GM21717 (cell line): ENCODE measurements around the gene ANKEF1.
"Not testable (repeated sequence)": the region's sequence is repeated elsewhere in the genome, so short reads cannot be mapped to it uniquely, and the experiment has no call there.

Experiments used
- ATAC-seq: cut with Tn5 transposase; IDR thresholded peaks from one replicate; pipeline ENCODE4 v1.9.1; 2021; ENCODE audit warnings: mild to moderate bottlenecking, moderate library complexity; ENCODE audit not compliant: unreplicated experiment

Gene ANKEF1

DNA sequence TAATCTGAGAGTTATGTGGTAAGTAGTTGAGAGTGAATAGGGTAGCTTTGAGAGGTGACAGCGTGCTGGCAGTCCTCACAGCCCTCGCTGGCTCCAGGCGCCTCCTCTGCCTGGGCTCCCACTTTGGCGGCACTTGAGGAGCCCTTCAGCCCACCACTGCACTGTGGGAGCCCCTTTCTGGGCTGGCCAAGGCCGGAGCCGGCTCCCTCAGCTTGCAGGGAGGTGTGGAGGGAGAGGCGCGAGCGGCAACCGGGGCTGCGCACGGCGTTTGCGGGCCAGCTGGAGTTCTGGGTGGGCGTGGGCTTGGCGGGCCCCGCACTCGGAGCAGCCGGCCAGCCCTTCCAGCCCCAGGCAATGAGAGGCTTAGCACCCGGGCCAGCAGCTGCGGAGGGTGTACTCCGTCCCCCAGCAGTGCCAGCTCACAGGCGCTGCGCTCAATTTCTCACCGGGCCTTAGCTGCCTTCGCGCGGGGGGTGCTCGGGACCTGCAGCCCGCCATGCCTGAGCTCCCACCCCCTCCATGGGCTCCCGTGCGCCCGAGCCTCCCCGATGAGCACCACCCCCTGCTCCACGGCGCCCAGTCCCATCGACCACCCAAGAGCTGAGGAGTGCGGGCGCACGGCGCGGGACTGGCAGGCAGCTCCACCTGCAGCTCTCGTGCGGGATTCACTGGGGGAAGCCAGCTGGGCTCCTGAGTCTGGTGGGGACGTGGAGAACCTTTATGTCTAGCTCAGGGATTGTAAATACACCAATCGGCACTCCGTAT lies 3.2 kb upstream of the ANKEF1 start:
- ATAC-seq = not testable (repeated sequence)

GRCh38 chr20:10032269-10032668 lies 2.5 kb upstream of the ANKEF1 start:
- not testable (repeated sequence) for ATAC-seq

DNA sequence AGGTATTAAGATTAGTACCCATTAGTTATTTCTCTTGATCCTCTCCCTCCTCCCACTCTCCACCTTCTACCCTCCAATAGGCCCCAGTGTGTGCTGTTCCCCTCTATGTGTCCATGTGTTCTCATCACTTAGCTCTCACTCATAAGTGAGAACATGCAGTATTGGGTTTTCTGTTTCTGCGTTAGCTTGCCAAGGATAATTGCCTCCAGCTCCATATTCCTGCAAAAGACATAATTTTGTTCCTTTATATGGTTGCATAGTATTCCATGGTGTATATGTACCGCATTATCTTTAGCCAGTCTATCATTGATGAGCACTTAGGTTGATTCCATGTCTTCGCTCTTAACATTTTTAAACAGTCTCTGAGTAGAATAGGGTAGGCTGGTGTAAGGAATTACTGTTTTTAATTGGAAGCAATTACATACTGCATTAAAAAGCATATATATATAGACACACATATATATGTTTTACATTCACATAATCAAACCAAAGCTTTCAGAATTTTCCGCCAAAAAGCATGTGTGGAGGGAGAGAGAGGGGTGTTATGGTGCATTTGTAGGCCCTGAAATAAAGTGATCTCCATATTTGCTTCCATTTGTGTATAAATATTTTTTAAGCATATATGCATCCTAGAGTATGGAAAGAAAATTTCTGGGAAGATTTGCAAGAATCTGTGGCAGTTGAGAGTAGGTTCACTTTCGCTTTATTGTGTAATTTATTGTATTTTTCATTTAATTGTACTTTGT lies 709 bp upstream of the ANKEF1 start:
- no peak for ATAC-seq

DNA sequence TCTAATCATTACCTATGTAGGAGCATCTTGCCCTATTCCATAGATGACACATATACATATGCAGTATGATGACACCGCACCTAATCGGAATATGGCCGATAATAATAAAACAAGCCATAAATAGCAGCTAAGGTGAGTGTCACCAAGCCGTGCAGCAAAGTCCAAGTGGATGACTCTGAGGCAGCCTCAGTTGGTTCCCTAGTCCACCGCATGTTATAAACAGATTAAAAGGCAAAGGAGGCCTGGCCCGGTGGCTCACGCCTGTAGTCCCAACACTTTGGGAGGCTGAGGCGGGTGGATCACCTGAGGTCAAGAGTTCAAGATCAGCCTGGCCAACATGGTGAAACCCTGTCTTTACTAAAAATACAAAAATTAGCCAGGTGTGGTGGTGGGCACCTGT lies 1.5 kb downstream of the ANKEF1 start:
- ATAC-seq = not testable (repeated sequence)

DNA sequence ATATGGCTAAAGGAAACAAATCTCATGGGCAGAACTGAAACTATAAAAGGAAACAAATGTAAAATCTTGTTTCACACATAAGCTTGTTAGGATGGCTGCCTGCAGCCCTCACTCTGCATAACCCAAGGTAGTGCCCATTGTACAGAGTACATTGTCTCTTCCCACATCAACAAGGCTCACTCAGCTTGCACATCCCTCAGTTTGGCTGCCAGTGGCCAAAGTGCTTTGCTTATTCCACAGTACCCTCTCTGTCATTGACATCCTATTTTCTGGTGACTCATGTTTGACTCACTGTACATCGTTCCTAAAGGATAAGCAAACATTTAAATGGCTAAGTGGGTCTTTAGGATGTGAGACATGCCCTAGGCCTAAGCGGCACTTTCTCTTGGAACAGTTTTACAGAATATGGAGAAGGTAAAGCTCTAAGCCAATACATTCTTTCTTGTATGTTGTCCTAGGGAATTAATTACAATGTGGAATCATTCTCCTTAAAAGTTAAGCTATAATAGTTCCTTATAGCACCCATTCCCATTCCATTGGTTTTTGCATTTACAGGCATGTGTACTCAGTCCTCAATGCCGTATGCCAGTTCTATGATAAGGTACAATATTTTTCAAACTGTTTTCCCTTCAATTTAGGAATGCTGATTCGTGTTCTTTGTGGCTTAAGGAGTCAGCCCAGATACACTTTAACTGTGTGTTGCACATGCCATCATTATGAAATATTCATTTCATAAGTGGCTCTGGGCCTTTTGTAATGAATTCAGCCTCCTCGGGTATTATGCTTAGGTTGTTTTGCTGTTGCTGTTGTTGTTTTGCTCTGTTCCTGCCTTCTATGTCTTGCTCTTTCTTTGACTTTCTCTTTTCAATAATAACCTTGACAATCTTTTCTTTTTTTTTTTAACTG lies 5.5 kb downstream of the ANKEF1 start:
- no peak for ATAC-seq

- ATAC-seq = no peak
Observed at GRCh38 chr20:10042086-10042485, 7.3 kb downstream of the ANKEF1 start.

GRCh38 chr20:10047427-10047826 lies 12.6 kb downstream of the ANKEF1 start:
- no peak for ATAC-seq

- no peak for ATAC-seq
Observed at GRCh38 chr20:10051185-10051584, 16.4 kb downstream of the ANKEF1 start.

- no peak for ATAC-seq
Observed at GRCh38 chr20:10059006-10059405, 24.2 kb downstream of the ANKEF1 start.

DNA sequence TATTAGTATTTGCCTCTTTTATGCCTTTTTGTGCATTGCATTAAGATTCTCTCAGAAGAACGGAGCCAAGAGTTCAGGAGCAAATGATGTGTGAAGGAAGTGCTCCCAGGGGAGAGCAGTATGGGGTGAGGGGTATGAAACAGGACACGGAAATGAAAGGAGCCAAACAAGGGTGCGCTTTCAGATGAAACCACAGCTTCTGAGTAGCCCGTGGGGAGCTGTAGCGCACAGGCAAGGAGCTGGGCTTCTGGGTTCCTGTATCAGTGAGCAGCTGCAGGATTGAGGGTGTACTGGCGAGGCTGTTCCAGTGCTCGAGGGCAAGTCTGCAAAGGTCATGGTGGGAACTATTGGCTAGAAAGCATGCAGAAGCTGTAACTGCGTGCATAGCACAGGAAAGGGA lies 25.4 kb downstream of the ANKEF1 start:
- ATAC-seq = no peak

GRCh38 chr20:10061641-10062040 lies 26.9 kb downstream of the ANKEF1 start:
- no peak for ATAC-seq

DNA sequence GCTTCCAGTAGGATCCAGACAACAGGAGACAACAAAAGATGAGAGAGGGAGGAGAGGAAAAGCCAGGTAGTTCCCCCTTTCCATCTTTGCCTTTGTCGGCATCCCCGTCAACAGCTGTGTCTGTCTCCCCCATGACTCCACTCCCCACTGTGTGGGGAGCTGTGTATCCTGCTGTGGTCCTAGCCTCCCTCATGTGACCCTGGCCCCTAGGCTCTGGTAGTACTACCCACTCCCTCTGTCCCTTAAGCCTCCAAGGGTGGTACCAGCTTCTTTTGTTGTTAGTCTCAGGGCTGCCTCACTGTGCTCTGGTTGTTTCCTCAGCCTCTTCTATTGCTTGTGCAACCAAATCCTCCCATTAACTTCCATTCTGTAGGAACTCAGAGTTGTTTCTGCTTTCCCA lies 28.7 kb downstream of the ANKEF1 start:
- ATAC-seq = no peak

DNA sequence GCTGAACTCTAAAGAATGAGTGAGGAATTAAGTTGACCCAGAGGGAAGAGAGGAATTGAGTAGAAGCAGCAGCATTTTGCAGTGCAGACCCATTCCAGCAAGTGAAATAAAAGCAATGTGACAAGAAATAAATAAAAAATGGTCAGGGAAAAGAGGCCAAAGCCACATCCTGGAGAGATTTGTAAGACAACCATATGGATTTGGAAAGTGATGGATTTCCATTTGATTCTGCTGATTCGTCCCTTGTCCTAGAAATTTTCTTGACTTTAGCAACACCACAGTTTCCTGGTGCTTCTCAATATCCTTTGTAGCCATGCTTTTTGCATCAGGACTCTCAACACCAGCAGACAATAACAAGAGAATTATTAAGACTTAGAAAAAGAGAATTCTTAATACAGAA lies 29.8 kb downstream of the ANKEF1 start:
- ATAC-seq = no peak

GRCh38 chr20:10065154-10065833 lies 30.5 kb downstream of the ANKEF1 start:
- ATAC-seq = no peak

- ATAC-seq = no peak
Observed at GRCh38 chr20:10067321-10067720, 32.5 kb downstream of the ANKEF1 start.

DNA sequence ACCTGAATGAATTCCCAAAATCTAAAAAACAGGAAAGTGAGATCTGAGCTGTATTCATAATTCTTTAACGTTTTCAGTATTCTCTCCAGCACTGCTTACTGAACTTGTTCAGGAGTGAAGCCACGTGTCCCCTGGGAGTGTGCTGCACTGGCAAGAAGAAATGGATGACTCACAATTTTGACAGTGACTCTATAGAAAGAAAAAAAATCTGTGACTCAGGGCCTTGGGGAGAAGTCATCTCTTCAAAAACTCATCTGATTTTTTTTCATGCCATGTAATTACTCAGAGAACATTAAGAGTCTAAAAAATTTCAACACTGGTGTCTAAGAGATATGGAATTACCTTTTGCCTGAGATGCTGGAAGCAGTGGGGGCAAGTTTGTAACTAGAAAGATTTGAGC lies 39.7 kb downstream of the ANKEF1 start:
- ATAC-seq = no peak

DNA sequence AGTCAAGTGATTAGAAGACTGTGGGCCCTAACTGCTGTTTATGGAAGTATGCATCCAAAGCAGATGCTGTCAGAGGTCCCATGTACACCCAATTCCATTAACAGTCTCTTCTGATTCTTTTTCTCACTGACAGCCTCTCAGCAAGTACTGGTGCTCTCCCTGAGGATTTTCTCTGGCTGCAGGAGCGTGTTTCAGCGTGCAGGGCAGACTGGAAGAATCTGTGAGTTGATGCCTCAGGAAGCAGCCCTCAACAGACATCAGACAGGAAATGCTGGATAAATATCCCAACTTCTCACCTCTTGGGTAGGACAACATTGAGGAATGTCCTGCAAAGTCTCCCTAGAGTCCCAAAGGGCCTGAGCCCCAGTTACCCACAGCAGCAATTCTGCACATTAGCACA lies 40.8 kb downstream of the ANKEF1 start:
- ATAC-seq = no peak

- ATAC-seq = no peak
Observed at GRCh38 chr20:10076126-10077080, 41.6 kb downstream of the ANKEF1 start.

DNA sequence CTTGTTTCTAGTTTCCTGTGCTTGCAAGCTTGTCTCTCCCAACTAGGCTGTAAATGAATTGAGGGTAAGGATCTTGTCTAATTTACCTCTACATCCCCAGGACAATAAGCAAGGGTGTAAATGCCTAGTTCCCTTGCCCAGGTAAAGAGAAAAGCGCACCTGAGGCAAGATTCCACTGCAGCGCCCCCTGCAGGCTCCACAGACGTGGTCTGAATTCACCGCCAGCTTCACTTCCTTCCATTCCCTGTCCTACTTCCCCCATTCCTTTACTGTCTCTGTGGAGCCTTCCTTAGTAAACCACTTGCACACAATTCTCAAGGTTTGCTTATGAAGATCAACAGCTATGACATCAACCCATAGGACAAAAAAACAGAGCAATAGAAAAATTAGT lies 42.3 kb downstream of the ANKEF1 start:
- ATAC-seq = no peak

- no peak for ATAC-seq
Observed at GRCh38 chr20:10077886-10078285, 43.1 kb downstream of the ANKEF1 start.
